Neuronal stem cell (in vitro differentiated cells): ENCODE measurements around the gene PRKD1.

Experiments
- DNase-seq: peaks from one replicate; pipeline ENCODE4 v3.0.0-alpha.2; 2013; ENCODE audit warnings: low spot score
- H2AFZ ChIP-seq: one replicate; pipeline ENCODE4 v1.6.1; 2013; ENCODE audit warnings: mild to moderate bottlenecking, low read length, inconsistent platforms
- H2AK5ac ChIP-seq: 2 replicates; pipeline ENCODE4 v1.6.1; 2013; ENCODE audit warnings: low read depth, mild to moderate bottlenecking, inconsistent platforms, low read length, moderate library complexity, mixed read lengths
- H2BK120ac ChIP-seq: 2 replicates; pipeline ENCODE4 v1.6.1; 2013; ENCODE audit warnings: low read depth, mild to moderate bottlenecking, inconsistent platforms, low read length, moderate library complexity, mixed read lengths
- H2BK12ac ChIP-seq: one replicate; pipeline ENCODE4 v1.6.1; 2013; ENCODE audit warnings: low read length, inconsistent platforms
- H2BK15ac ChIP-seq: 2 replicates; pipeline ENCODE4 v1.6.1; 2013; ENCODE audit warnings: mild to moderate bottlenecking, low read length, inconsistent platforms, mixed read lengths
- H2BK5ac ChIP-seq: one replicate; pipeline ENCODE4 v1.6.1; 2013; ENCODE audit warnings: inconsistent platforms, mild to moderate bottlenecking, low read length, moderate library complexity
- H3K14ac ChIP-seq: one replicate; pipeline ENCODE4 v1.6.1; 2013; ENCODE audit warnings: low read length, inconsistent platforms
- H3K18ac ChIP-seq: 2 replicates; pipeline ENCODE4 v1.6.1; 2013; ENCODE audit warnings: low read length, inconsistent platforms
- H3K23ac ChIP-seq: 2 replicates; pipeline ENCODE4 v1.6.1; 2013; ENCODE audit warnings: low read depth, mild to moderate bottlenecking, mixed read lengths, low read length, inconsistent platforms; ENCODE audit not compliant: poor library complexity
- H3K27ac ChIP-seq: replicated peaks from 3 replicates; pipeline ENCODE4 v1.5.1; 2013; ENCODE audit warnings: low read length, inconsistent platforms
- H3K27me3 ChIP-seq, 3 experiments: 2 replicates each; pipeline ENCODE4 v1.6.1; 2013; ENCODE audit warnings: low read length in 3 of 3, mild to moderate bottlenecking in 2 of 3, inconsistent platforms in 1 of 3, low read depth in 1 of 3, mixed read lengths in 1 of 3, moderate library complexity in 1 of 3; ENCODE audit not compliant: control insufficient read depth in 3 of 3, insufficient read depth in 3 of 3
- H3K36me3 ChIP-seq, 2 donors: replicated peaks in 1 of 2; 2 replicates each; pipeline ENCODE4 v1.6.1; 2013; ENCODE audit warnings: low read length in 2 of 2; ENCODE audit not compliant: control insufficient read depth in 2 of 2, insufficient read depth in 2 of 2
- H3K4ac ChIP-seq: 2 replicates; pipeline ENCODE4 v1.6.1; 2013; ENCODE audit warnings: inconsistent platforms, mild to moderate bottlenecking, low read length, moderate library complexity
- H3K4me1 ChIP-seq, 2 donors: 1 replicate in 1 of 2; 2 replicates in 1 of 2; pipeline ENCODE4 v1.6.1; 2013; ENCODE audit warnings: low read length in 2 of 2, low read depth in 1 of 2; ENCODE audit not compliant: control insufficient read depth in 2 of 2, insufficient read depth in 1 of 2
- H3K4me2 ChIP-seq: one replicate; pipeline ENCODE4 v1.6.1; 2013; ENCODE audit warnings: mild to moderate bottlenecking, low read length, inconsistent platforms; ENCODE audit not compliant: insufficient read depth, poor library complexity, severe bottlenecking
- H3K4me3 ChIP-seq, 2 donors: 2 replicates each; pipeline ENCODE4 v1.5.1; 2013; ENCODE audit warnings: low read length in 2 of 2, mild to moderate bottlenecking in 2 of 2, inconsistent platforms in 1 of 2, moderate library complexity in 1 of 2
- H3K79me1 ChIP-seq: one replicate; pipeline ENCODE4 v1.6.1; 2013; ENCODE audit warnings: low read depth, mild to moderate bottlenecking, inconsistent platforms, low read length, moderate library complexity
- H3K9ac ChIP-seq: one replicate; pipeline ENCODE4 v1.6.1; 2013; ENCODE audit warnings: mild to moderate bottlenecking, low read depth, low read length, inconsistent platforms; ENCODE audit not compliant: poor library complexity
- H3K9me3 ChIP-seq, 2 donors: replicated peaks in 1 of 2; 2 replicates each; pipeline versions ENCODE3 to v1.6.1; 2013; ENCODE audit warnings: low read length in 2 of 2, mild to moderate bottlenecking in 2 of 2, inconsistent platforms in 1 of 2, low read depth in 1 of 2, mixed read lengths in 1 of 2, moderate library complexity in 1 of 2; ENCODE audit not compliant: control insufficient read depth in 2 of 2, insufficient read depth in 1 of 2
- H4K8ac ChIP-seq: one replicate; pipeline ENCODE4 v1.6.1; 2013; ENCODE audit warnings: low read depth, mild to moderate bottlenecking, inconsistent platforms, low read length, moderate library complexity
- H4K91ac ChIP-seq: one replicate; pipeline ENCODE4 v1.6.1; 2013; ENCODE audit warnings: low read length, low read depth, mild to moderate bottlenecking, inconsistent platforms; ENCODE audit not compliant: poor library complexity
- WGBS, 2 donors: extraction: QIAGEN DNeasy Blood & Tissue Kit; methylation state at CpG; one replicate each; pipeline ENCODE4 v1.1.7; 2013; ENCODE audit warnings: missing lambda C conversion rate in 2 of 2, mixed read lengths in 1 of 2; ENCODE audit not compliant: insufficient read length in 2 of 2, insufficient replicate concordance in 1 of 2; ENCODE audit errors: extremely low coverage in 2 of 2; 5-methylcytosine and 5-hydroxymethylcytosine counted together

Gene PRKD1

DNA sequence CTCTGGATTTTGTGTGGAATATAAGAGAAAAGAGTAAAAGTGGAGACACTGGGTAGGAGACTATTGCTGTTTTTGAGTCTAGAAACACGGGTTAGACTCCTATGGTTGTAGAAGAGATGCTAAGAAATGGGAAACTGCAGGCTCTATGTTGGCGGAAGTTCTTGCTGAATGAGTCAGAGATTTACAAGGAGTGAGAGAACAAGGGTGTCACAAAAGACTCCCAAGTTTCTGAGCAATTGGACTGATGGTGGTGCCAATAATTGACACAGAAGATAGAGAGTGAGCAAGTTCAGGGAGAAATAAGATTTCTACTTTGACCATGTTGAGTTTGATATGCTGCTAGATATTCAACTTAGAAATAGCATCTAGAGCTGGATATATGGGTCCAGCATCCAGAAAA, 2.6 kb upstream of the PRKD1 start:
- H3K9me3 ChIP-seq = no peaks in the 10 kb centered on the region
- no peak overlapping the region for H3K4me3 ChIP-seq
- peaks cover 0 to 27% (median 0%) of the 10 kb centered on the region in 3 experiments for H3K27me3 ChIP-seq
- no peak overlapping the region for H2BK5ac ChIP-seq
- H2AK5ac ChIP-seq = no peak overlapping the region
- no peak overlapping the region for H3K23ac ChIP-seq
- H2BK15ac ChIP-seq = no peak overlapping the region
- no peak overlapping the region for H4K8ac ChIP-seq
- no peaks in the 10 kb centered on the region for H3K36me3 ChIP-seq
- H3K4me2 ChIP-seq = no peak overlapping the region
- no peak overlapping the region for H2AFZ ChIP-seq
- H3K9ac ChIP-seq = no peak overlapping the region
- no peak overlapping the region for H3K27ac ChIP-seq
- no peak overlapping the region for H3K18ac ChIP-seq
- no peaks in the 10 kb centered on the region for H3K79me1 ChIP-seq
- no peak overlapping the region for H3K4ac ChIP-seq
- DNase-seq = no peak
- H4K91ac ChIP-seq = no peak overlapping the region
- H3K4me1 ChIP-seq = peaks cover 5% of the 10 kb centered on the region in 2 donors
- no peak overlapping the region for H2BK12ac ChIP-seq
- H3K14ac ChIP-seq = no peak overlapping the region
- WGBS, 2 donors = no CpG with 5 or more reads among the region's 2 CpGs
- no peak overlapping the region for H2BK120ac ChIP-seq

- no peak overlapping the region for H2BK12ac ChIP-seq
- peak overlapping the region; percentile 69 to 80 for H3K4me3 ChIP-seq
- H3K23ac ChIP-seq = no peak overlapping the region
- no peak overlapping the region for H3K27ac ChIP-seq
- H3K18ac ChIP-seq = peak overlapping the region; percentile 93
- H2AK5ac ChIP-seq = no peak overlapping the region
- no peak overlapping the region for H3K14ac ChIP-seq
- no peaks in the 10 kb centered on the region for H3K9me3 ChIP-seq
- H3K4ac ChIP-seq = no peak overlapping the region
- peaks cover 5 to 10% of the 10 kb centered on the region in 2 donors for H3K4me1 ChIP-seq
- H3K9ac ChIP-seq = no peak overlapping the region
- H4K91ac ChIP-seq = no peak overlapping the region
- no CpG with 5 or more reads among the region's 23 CpGs for WGBS, 2 donors
- H3K79me1 ChIP-seq = no peaks in the 10 kb centered on the region
- peak overlapping the region; percentile 53 for H3K4me2 ChIP-seq
- H2BK15ac ChIP-seq = peak overlapping the region; percentile 32
- H3K36me3 ChIP-seq = no peaks in the 10 kb centered on the region
- H3K27me3 ChIP-seq = peaks cover 0 to 31% (median 0%) of the 10 kb centered on the region in 3 experiments
- no peak overlapping the region for H2BK5ac ChIP-seq
- H4K8ac ChIP-seq = no peak overlapping the region
- no peak overlapping the region for H2BK120ac ChIP-seq
- DNase-seq = no peak
- peak overlapping the region; percentile 99 for H2AFZ ChIP-seq
These were observed 532 bp upstream of the PRKD1 start for GRCh38 chr14:29928117-29928640.

GRCh38 chr14:29926701-29927375, 809 bp downstream of the PRKD1 start:
- no peak overlapping the region for H2BK12ac ChIP-seq
- H3K27me3 ChIP-seq = peaks cover 0 to 31% (median 0%) of the 10 kb centered on the region in 3 experiments
- H3K27ac ChIP-seq = peak overlapping the region; percentile 59
- no CpG with 5 or more reads among the region's 51 CpGs for WGBS, 2 donors
- no peak overlapping the region for H4K91ac ChIP-seq
- peak; percentile 26 for DNase-seq
- H3K23ac ChIP-seq = peak overlapping the region; percentile 26
- H2BK5ac ChIP-seq = no peak overlapping the region
- H2AK5ac ChIP-seq = no peak overlapping the region
- peak overlapping the region; percentile 99 for H2AFZ ChIP-seq
- H3K79me1 ChIP-seq = no peaks in the 10 kb centered on the region
- H2BK15ac ChIP-seq = peak overlapping the region; percentile 49
- H3K9ac ChIP-seq = peak overlapping the region; percentile 92
- H3K14ac ChIP-seq = no peak overlapping the region
- peak overlapping the region; percentile 97 for H3K18ac ChIP-seq
- peak overlapping the region; percentile 81 for H3K4me2 ChIP-seq
- H3K4me1 ChIP-seq = peaks cover 5 to 10% of the 10 kb centered on the region in 2 donors
- H3K36me3 ChIP-seq = no peaks in the 10 kb centered on the region
- H3K4me3 ChIP-seq = peak overlapping the region; percentile 69 to 96
- H3K4ac ChIP-seq = no peak overlapping the region
- no peak overlapping the region for H4K8ac ChIP-seq
- H2BK120ac ChIP-seq = no peak overlapping the region
- H3K9me3 ChIP-seq = no peaks in the 10 kb centered on the region

- Histone ChIP-seq H2AK5ac (no peak overlapping the region), H3K18ac (no peak overlapping the region), H4K91ac (no peak overlapping the region), H3K36me3 (no peaks in the 10 kb centered on the region), H3K4me1 (peaks cover 5 to 10% of the 10 kb centered on the region in 2 donors), H2BK5ac (no peak overlapping the region), H4K8ac (no peak overlapping the region), H3K27me3 (peaks cover 0 to 31% (median 0%) of the 10 kb centered on the region in 3 experiments), H2AFZ (peak overlapping the region; percentile 99), H3K4me3 (peak overlapping the region; percentile 69 to 96), H3K4ac (no peak overlapping the region), H2BK12ac (no peak overlapping the region), H3K9ac (peak overlapping the region; percentile 51), H2BK15ac (no peak overlapping the region), H3K9me3 (no peaks in the 10 kb centered on the region), H3K4me2 (peak overlapping the region; percentile 81), H3K79me1 (no peaks in the 10 kb centered on the region), H3K14ac (no peak overlapping the region), H3K27ac (no peak overlapping the region), H3K23ac (no peak overlapping the region), H2BK120ac (no peak overlapping the region)
- WGBS, 2 donors = no CpG with 5 or more reads among the region's 8 CpGs
- DNase-seq = no peak
These were observed 1.4 kb downstream of the PRKD1 start for GRCh38 chr14:29926228-29926627.
